Head of caudate nucleus (tissue), 42 donors: Measurements from ENCODE around the gene ISG15.
"Not testable (repeated sequence)": the region's sequence is repeated elsewhere in the genome, so short reads cannot be mapped to it uniquely, and the experiment has no call there.

Source experiments
- DNase-seq, 42 donors: peaks; one replicate each; pipeline versions ENCODE4 v3.0.0 to v3.0.0-alpha.2; 2020 to 2021; ENCODE audit warnings: mixed read lengths in 7 of 42
- intact Hi-C: fragments of 100-400 bp; cut with DNase I; formaldehyde crosslinking; loops from one replicate; pipeline ENCODE4 v1.15.0; 2022

ISG15 gene

GRCh38 chr1:1004780-1005697, 8.3 kb upstream of the ISG15 start:
- no peak for DNase-seq
- intact Hi-C loops, result no loop called here

- intact Hi-C loops, result no loop called here
- no peak for DNase-seq
These were observed 7.5 kb upstream of the ISG15 start for GRCh38 chr1:1005774-1006304.

- intact Hi-C loops, result no loop called here
- no peak for DNase-seq
These were observed 6.8 kb upstream of the ISG15 start for GRCh38 chr1:1006305-1007159.

DNA sequence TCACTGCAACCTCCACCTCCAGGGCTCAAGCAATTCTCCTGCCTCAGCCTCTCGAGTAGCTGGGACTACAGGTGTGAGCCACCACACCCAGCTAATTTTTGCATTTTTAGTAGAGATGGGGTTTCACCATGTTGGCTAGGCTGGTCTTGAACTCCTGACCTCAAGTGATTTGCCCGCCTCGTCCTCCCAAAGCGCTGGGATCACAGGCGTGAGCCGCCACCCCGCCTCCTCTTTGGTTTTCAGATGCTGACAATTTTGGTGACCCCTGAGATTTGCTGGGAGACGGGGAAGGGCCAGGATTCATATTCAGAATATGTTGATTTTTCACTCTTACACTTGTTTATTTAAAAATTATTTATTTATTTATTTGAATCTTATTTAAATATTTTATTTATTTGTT, 3.2 kb upstream of the ISG15 start:
- DNase-seq, result not testable (repeated sequence)

GRCh38 chr1:1011396-1011949, 1.8 kb upstream of the ISG15 start:
- DNase-seq, result no peak
- intact Hi-C loops, result no loop called here

More for the DNA sequence above, 3.2 kb upstream of the ISG15 start:
- intact Hi-C loops, result not testable (repeated sequence)

DNA sequence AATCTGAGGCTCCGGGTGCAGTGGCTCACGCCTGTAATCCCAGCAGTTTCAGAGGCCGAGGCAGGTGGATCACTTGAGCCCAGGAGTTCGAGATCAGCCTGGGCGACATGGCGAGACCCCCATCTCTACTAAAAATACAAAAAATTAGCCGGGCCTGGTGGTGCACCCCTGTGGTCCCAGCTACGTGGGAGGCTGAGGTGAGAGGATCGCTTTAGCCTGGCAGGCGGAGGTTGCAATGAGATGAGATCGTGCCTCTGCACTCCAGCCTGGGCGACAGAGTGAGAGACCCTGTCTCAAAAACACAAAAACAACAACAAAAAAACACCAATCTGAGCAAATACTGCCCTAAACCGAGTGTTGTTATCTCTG, 577 bp upstream of the ISG15 start:
- intact Hi-C loops, result not testable (repeated sequence)
- DNase-seq, result peak in 1 of 42 donors; percentile 16

- intact Hi-C loops, result no loop called here
- peak in 5 of 42 donors; percentile 8 to 39 (median 16) for DNase-seq
These were observed 788 bp downstream of the ISG15 start for GRCh38 chr1:1013922-1014648.

DNA sequence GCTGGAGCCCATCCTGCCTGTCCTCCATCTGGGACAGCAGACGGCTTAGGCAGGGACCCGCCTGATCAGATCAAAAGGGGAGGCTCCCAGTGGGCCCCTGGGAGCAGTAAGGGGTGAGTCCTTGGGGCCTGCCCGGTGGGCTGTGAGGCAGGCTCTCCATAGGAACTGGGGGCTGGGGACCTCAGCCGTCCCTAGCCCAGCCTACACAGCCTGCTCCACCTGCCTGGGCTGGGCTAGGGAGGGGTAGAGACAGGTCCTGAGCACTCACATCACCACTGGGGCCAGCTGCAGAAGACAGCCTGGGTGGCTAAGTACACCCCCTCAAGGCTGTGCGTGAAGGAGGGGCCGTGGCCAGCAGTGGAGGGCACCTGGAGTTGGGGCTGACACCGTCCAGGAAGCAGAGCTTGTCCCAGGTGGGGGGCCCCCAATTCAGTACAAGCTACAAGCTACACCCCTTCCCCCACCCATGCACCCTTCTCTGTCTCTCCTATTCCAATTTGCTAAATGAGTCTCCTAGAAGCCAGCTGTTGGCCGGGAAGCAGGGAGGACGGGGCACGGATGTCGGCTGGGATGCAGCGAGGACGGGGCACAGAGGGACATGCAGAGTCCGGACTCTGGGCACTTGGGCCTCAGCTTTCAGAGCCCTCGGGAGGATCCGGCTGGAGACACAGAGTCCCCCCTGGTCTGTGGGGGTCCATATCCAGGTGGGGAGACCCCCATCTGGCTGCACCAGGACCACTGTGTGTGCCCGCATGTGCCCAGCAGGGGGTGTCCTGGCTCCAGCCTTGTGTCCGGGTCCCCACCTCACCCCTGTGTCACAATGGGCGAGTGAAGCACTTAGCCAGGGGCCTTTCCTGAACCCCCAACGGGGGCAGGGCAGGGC, 1.7 kb downstream of the ISG15 start:
- peak in 6 of 42 donors; percentile 3 to 63 (median 38) for DNase-seq

GRCh38 chr1:1017397-1018320, 4.4 kb downstream of the ISG15 start:
- intact Hi-C loops, DNase-seq: not testable (repeated sequence)

More for the DNA sequence above, 1.7 kb downstream of the ISG15 start:
- intact Hi-C loops, result no loop called here

DNA sequence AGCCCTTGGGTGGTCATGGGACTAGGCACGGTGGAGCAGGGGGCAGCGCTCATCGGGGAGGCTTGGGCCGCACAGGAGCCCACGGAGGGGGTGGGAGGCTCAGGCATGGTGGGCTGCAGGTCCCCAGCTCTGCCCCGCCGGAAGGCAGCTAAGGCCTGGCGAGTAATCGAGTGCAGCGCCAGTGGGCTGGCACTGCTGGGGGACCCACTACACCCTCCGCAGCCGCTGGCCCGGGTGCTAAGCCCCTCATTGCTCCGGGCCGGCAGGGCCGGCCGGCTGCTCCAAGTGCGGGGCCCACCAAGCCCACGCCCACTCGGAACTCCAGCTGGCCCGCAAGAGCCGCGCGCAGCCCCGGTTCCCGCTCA, 5.0 kb downstream of the ISG15 start:
- DNase-seq, intact Hi-C loops: not testable (repeated sequence)

- intact Hi-C loops, result no loop called here
These were observed 6.1 kb downstream of the ISG15 start for GRCh38 chr1:1019122-1019999.

DNA sequence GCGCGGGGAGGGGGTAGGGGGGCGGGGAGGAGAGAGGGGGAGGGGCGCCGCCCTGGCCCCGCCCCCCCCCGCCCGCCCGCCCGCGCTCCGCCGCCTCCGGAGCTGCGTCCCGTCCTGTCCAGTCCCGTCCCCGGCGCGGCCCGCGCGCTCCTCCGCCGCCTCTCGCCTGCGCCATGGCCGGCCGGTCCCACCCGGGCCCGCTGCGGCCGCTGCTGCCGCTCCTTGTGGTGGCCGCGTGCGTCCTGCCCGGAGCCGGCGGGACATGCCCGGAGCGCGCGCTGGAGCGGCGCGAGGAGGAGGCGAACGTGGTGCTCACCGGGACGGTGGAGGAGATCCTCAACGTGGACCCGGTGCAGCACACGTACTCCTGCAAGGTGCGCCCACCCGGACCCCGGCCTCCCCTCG, 6.7 kb downstream of the ISG15 start, which contains the start of gene AGRN:
Gene AGRN, plus strand, starts transcription at position 121 of the 405 bp plus-strand sequence. Its CDS starts 53 bp downstream, at position 174.
- DNase-seq, result peak in 17 of 42 donors; percentile 41 to 80 (median 58)
- intact Hi-C loops, result no loop called here

More at GRCh38 chr1:1019122-1019999, 6.1 kb downstream of the ISG15 start:
- peak; percentile 47 to 94 (median 86) for DNase-seq

GRCh38 chr1:1020415-1021009, 7.2 kb downstream of the ISG15 start:
- DNase-seq, result peak in 13 of 42 donors; percentile 13 to 59 (median 44)
- intact Hi-C loops, result no loop called here

- intact Hi-C loops, result no loop called here
These were observed 8.0 kb downstream of the ISG15 start for GRCh38 chr1:1021010-1021919.

More at GRCh38 chr1:1021010-1021919, 8.0 kb downstream of the ISG15 start:
- peak in 6 of 42 donors; percentile 4 to 68 (median 40) for DNase-seq
